H1 (cell line): ENCODE measurements around the gene CFAP54. TPM values are rescaled to one million over a fixed set of nuclear protein-coding genes. Genes with fewer than 3 reads are reported as not detected.
A peak's percentile ranks its signal among the peaks of the same experiment; 100 is the strongest.

Source experiments
- CTCF ChIA-PET: fragments of 300-600 bp; sonication (Branson Sonifier 250); formaldehyde crosslinking; loops from one replicate; lab custom pipeline; 2021; ENCODE audit not compliant: partially characterized antibody; lab: Charles Lee
- POLR2A ChIA-PET: fragments of 300-600 bp; sonication (Branson Sonifier 250); formaldehyde crosslinking; loops from one replicate; lab custom pipeline; 2021; ENCODE audit warnings: inconsistent platforms; ENCODE audit not compliant: partially characterized antibody; lab: Charles Lee
- DNase-seq, 2 experiments: peaks; one replicate each; pipeline versions ENCODE4 v3.0.0 to v3.0.0-alpha.2; 2010 to 2022; ENCODE audit warnings: low spot score in 2 of 2, low read depth in 1 of 2, mixed read lengths in 1 of 2
- FAIRE-seq: peaks from 2 replicates; lab custom pipeline; 2011; peaks lifted over from hg19 to GRCh38; lab: Jason Lieb, UNC
- H2AFZ ChIP-seq: 2 replicates; pipeline ENCODE4 v1.8.1; 2012; ENCODE audit warnings: low read length, inconsistent platforms
- H2AK5ac ChIP-seq: 2 replicates; pipeline ENCODE4 v1.6.1; 2013; ENCODE audit warnings: low read depth, low read length
- H2BK120ac ChIP-seq: replicated peaks from 2 replicates; pipeline ENCODE3; 2013; ENCODE audit warnings: low read depth, low read length, inconsistent platforms
- H2BK12ac ChIP-seq: 2 replicates; pipeline ENCODE4 v1.6.1; 2013; ENCODE audit warnings: low read depth, low read length
- H2BK15ac ChIP-seq: 2 replicates; pipeline ENCODE4 v1.6.1; 2013; ENCODE audit warnings: low read length
- H2BK20ac ChIP-seq: 2 replicates; pipeline ENCODE4 v1.6.1; 2013; ENCODE audit warnings: low read length
- H2BK5ac ChIP-seq: 2 replicates; pipeline ENCODE4 v1.6.1; 2013; ENCODE audit warnings: low read depth, low read length
- H3K14ac ChIP-seq: 2 replicates; pipeline ENCODE4 v1.6.1; 2013; ENCODE audit warnings: inconsistent platforms; ENCODE audit not compliant: insufficient read length
- H3K18ac ChIP-seq: 2 replicates; pipeline ENCODE4 v1.6.1; 2013; ENCODE audit warnings: low read length; ENCODE audit errors: extremely low read depth
- H3K23ac ChIP-seq: 2 replicates; pipeline ENCODE4 v1.6.1; 2013; ENCODE audit warnings: inconsistent platforms; ENCODE audit not compliant: insufficient read length
- H3K23me2 ChIP-seq: 2 replicates; pipeline ENCODE4 v1.6.1; 2013; ENCODE audit warnings: low read depth, low read length
- H3K27ac ChIP-seq: 2 replicates; pipeline ENCODE4 v1.6.1; 2011; ENCODE audit warnings: low read depth, low read length, inconsistent platforms
- H3K27me3 ChIP-seq, 4 experiments: replicated peaks in 1 of 4; 1 replicate in 1 of 4; 2 replicates in 3 of 4; pipeline versions ENCODE4 v1.6.1 to v1.8.1; 2011 to 2013; ENCODE audit warnings: low read length in 3 of 4, mild to moderate bottlenecking in 3 of 4, inconsistent platforms in 2 of 4, mixed read lengths in 2 of 4, moderate library complexity in 1 of 4; ENCODE audit not compliant: control insufficient read depth in 3 of 4, insufficient read depth in 3 of 4; ENCODE audit errors: extremely low read depth in 1 of 4
- H3K36me3 ChIP-seq, 4 experiments: 2 replicates each; pipeline versions ENCODE4 v1.6.1 to v1.8.1; 2011 to 2013; ENCODE audit warnings: mild to moderate bottlenecking in 4 of 4, low read length in 3 of 4, moderate library complexity in 2 of 4, control low read depth in 1 of 4, inconsistent platforms in 1 of 4; ENCODE audit not compliant: insufficient read depth in 4 of 4, control insufficient read depth in 2 of 4
- H3K4ac ChIP-seq: replicated peaks from 2 replicates; pipeline ENCODE3; 2013; ENCODE audit warnings: low read length, low read depth, mixed read lengths, inconsistent platforms; ENCODE audit not compliant: insufficient read length
- H3K4me1 ChIP-seq, 4 experiments: replicated peaks in 1 of 4; 1 replicate in 1 of 4; 2 replicates in 3 of 4; pipeline versions ENCODE4 v1.6.1 to v1.8.1; 2011 to 2013; ENCODE audit warnings: low read length in 3 of 4, inconsistent platforms in 2 of 4, mixed read lengths in 1 of 4; ENCODE audit not compliant: insufficient read depth in 4 of 4, control insufficient read depth in 3 of 4
- H3K4me2 ChIP-seq, 2 experiments: 2 replicates each; pipeline versions ENCODE4 v1.6.1 to v1.8.1; 2011 to 2013; ENCODE audit warnings: low read depth in 2 of 2, low read length in 2 of 2, control low read depth in 1 of 2, inconsistent platforms in 1 of 2, mild to moderate bottlenecking in 1 of 2; ENCODE audit not compliant: insufficient read depth in 1 of 2
- H3K4me3 ChIP-seq, 4 experiments: fragments of 200-600, 300-600 bp in 1 of 4; sonication (generic), shearing (Covaris generic), sonication (Bioruptor Twin) in 1 of 4; 2 replicates each; pipeline versions ENCODE4 v1.5.1 to v1.8.1; 2011 to 2016; ENCODE audit warnings: low read length in 4 of 4, low read depth in 3 of 4, control low read depth in 2 of 4, inconsistent platforms in 2 of 4, mild to moderate bottlenecking in 2 of 4, mixed read lengths in 1 of 4, moderate library complexity in 1 of 4; ENCODE audit not compliant: insufficient read depth in 2 of 4; ENCODE audit errors: extremely low read depth in 1 of 4
- H3K56ac ChIP-seq: replicated peaks from 2 replicates; pipeline ENCODE3; 2013; ENCODE audit warnings: low read depth, mild to moderate bottlenecking, mixed read lengths, low read length, inconsistent platforms; ENCODE audit not compliant: insufficient read length
- H3K79me1 ChIP-seq: 2 replicates; pipeline ENCODE4 v1.6.1; 2013; ENCODE audit warnings: low read depth, low read length, control low read depth
- H3K79me2 ChIP-seq, 2 experiments: 2 replicates each; pipeline versions ENCODE4 v1.6.1 to v1.8.1; 2012 to 2013; ENCODE audit warnings: low read length in 2 of 2, mild to moderate bottlenecking in 2 of 2, inconsistent platforms in 1 of 2; ENCODE audit not compliant: insufficient read depth in 2 of 2, control insufficient read depth in 1 of 2
- H3K9ac ChIP-seq, 4 experiments: replicated peaks in 1 of 4; 1 replicate in 1 of 4; 2 replicates in 3 of 4; pipeline versions ENCODE4 v1.6.1 to v1.8.1; 2011 to 2013; ENCODE audit warnings: low read depth in 3 of 4, low read length in 3 of 4, control low read depth in 2 of 4, mild to moderate bottlenecking in 2 of 4, moderate library complexity in 2 of 4, inconsistent platforms in 1 of 4; ENCODE audit errors: extremely low read depth in 1 of 4
- H3K9me3 ChIP-seq, 2 experiments: 2 replicates each; pipeline versions ENCODE4 v1.6.1 to v1.8.1; 2012 to 2013; ENCODE audit warnings: mild to moderate bottlenecking in 2 of 2, moderate library complexity in 2 of 2, control low read depth in 1 of 2, inconsistent platforms in 1 of 2, low read depth in 1 of 2, low read length in 1 of 2, mixed read lengths in 1 of 2; ENCODE audit not compliant: insufficient read depth in 2 of 2
- H4K20me1 ChIP-seq, 2 experiments: replicated peaks in 1 of 2; 2 replicates each; pipeline versions ENCODE3 to v1.8.1; 2011 to 2013; ENCODE audit warnings: inconsistent platforms in 2 of 2, low read length in 2 of 2, mild to moderate bottlenecking in 1 of 2; ENCODE audit not compliant: insufficient read depth in 2 of 2, control insufficient read depth in 1 of 2
- H4K5ac ChIP-seq: 2 replicates; pipeline ENCODE4 v1.6.1; 2013; ENCODE audit warnings: low read length, low read depth, mixed read lengths, inconsistent platforms; ENCODE audit not compliant: insufficient read length
- H4K8ac ChIP-seq: 2 replicates; pipeline ENCODE4 v1.8.0; 2013; ENCODE audit warnings: mild to moderate bottlenecking, moderate library complexity, low read length, inconsistent platforms; ENCODE audit not compliant: insufficient read depth; ENCODE audit errors: extremely low read depth
- H4K91ac ChIP-seq: replicated peaks from 2 replicates; pipeline ENCODE3; 2013; ENCODE audit warnings: low read length, mixed read lengths, inconsistent platforms; ENCODE audit not compliant: insufficient read length
- KDM4A ChIP-seq: IDR thresholded peaks from one replicate; pipeline ENCODE4 v1.7.1; 2012; ENCODE audit warnings: low read depth, mild to moderate bottlenecking, moderate library complexity, low read length, inconsistent platforms; ENCODE audit not compliant: severe bottlenecking
- MAFK ChIP-seq: IDR thresholded peaks from 2 replicates; pipeline ENCODE4 v1.6.1; 2012; ENCODE audit warnings: low read depth, mild to moderate bottlenecking, improper control_type of control experiment, low read length
- NRF1 ChIP-seq: IDR thresholded peaks from 2 replicates; pipeline ENCODE4 v1.6.1; 2011; ENCODE audit warnings: mild to moderate bottlenecking, low read depth, low read length, improper control_type of control experiment
- SUZ12 ChIP-seq: fragments of 200-600 bp; sonication (generic); IDR thresholded peaks from 2 replicates; pipeline ENCODE4 v1.6.1; 2012; ENCODE audit warnings: mild to moderate bottlenecking, inconsistent platforms, low read length, moderate library complexity, mixed read lengths
- TEAD4 ChIP-seq: IDR thresholded peaks from 2 replicates; pipeline ENCODE4 v1.6.1; 2012; ENCODE audit warnings: low read depth, low read length, inconsistent platforms, mixed read lengths
- WGBS, 2 experiments: shearing (Covaris generic) in 1 of 2; methylation state at CpG; one replicate each; pipeline versions ENCODE4 v1.1.6 to v1.1.7; 2013 to 2015; ENCODE audit warnings: low lambda C conversion rate in 2 of 2, mixed read lengths in 2 of 2, inconsistent platforms in 1 of 2, low coverage in 1 of 2, missing lambda C conversion rate in 1 of 2; ENCODE audit not compliant: insufficient replicate concordance in 2 of 2, insufficient coverage in 1 of 2, insufficient read length in 1 of 2; ENCODE audit errors: extremely low coverage in 1 of 2, missing lambda C conversion rate in 1 of 2; 5-methylcytosine and 5-hydroxymethylcytosine counted together
- polyA plus RNA-seq, 7 experiments: library from polyadenylated mRNA; depleted of rRNA in 3 of 7; stranded (reverse) in 5 of 7; unstranded in 2 of 7; fragments of >200 nt in 5 of 7; fragments of 200-250 nt in 2 of 7; gene quantifications; 1 replicate in 5 of 7; 2 replicates in 1 of 7; 4 replicates in 1 of 7; pipeline versions ENCODE4 v1.2.1 to v1.2.3, GENCODE V29; 2011 to 2013; ENCODE audit warnings: missing spikeins in 2 of 7, mixed read lengths in 2 of 7
- total RNA-seq: library from RNA; stranded (reverse); fragmentation: NEBNext Ultra II Directional; extraction: Animal tissue kit (Norgen Biotek cat#: 25700); gene quantifications from 2 replicates; pipeline ENCODE4 v1.2.1, GENCODE V29; 2021

CFAP54 gene
- total and polyA plus RNA-seq, 2 of the 8 experiments (the other 6 are each of a cell fraction or from before 2014, with no cell fraction given) = 0.17 to 0.33 TPM

- no peak overlapping the region for H3K4me2 ChIP-seq
- H3K79me1 ChIP-seq = no peaks in the 10 kb centered on the region
- no peak overlapping the region for H2BK120ac ChIP-seq
- H4K20me1 ChIP-seq = no peaks in the 10 kb centered on the region
- H3K9me3 ChIP-seq = no peaks in the 10 kb centered on the region
- no peak overlapping the region for H3K56ac ChIP-seq
- DNase-seq (no peak), FAIRE-seq (no peak)
- no peak overlapping the region for H4K8ac ChIP-seq
- H2BK5ac ChIP-seq = no peak overlapping the region
- H3K79me2 ChIP-seq = no peaks in the 10 kb centered on the region
- 0 out of 2 replicates have a peak overlapping the region, but pooled peaks have one; percentile 58 for H2AFZ ChIP-seq
- no peak for TF ChIP-seq SUZ12
- TF ChIP-seq NRF1 = no peak
- TF ChIP-seq TEAD4 = no peak
- no peak for TF ChIP-seq MAFK
- no peak for TF ChIP-seq KDM4A
- ChIA-PET POLR2A (no interaction called here), CTCF (no interaction called here)
- no peak overlapping the region for H3K27ac ChIP-seq
- H3K4ac ChIP-seq = no peak overlapping the region
- no peaks in the 10 kb centered on the region for H3K27me3 ChIP-seq
- H3K4me3 ChIP-seq = no peak overlapping the region
- H3K18ac ChIP-seq = no peak overlapping the region
- no peak overlapping the region for H4K91ac ChIP-seq
- H3K23me2 ChIP-seq = no peaks in the 10 kb centered on the region
- H2AK5ac ChIP-seq = no peak overlapping the region
- H3K36me3 ChIP-seq = no peaks in the 10 kb centered on the region
- H2BK20ac ChIP-seq = no peak overlapping the region
- no peak overlapping the region for H4K5ac ChIP-seq
- peaks cover 0 to 6% (median 0%) of the 10 kb centered on the region in 4 experiments; a peak in 2 of 7 replicates for H3K4me1 ChIP-seq
- H3K9ac ChIP-seq = no peak overlapping the region
- H3K14ac ChIP-seq = no peak overlapping the region
- no peak overlapping the region for H2BK15ac ChIP-seq
- H3K23ac ChIP-seq = no peak overlapping the region
- 96% methylated on average over 4 of the region's 4 CpGs; no CpG with 5 or more reads in 1 of the 2 experiments for WGBS, 2 experiments
- H2BK12ac ChIP-seq = no peak overlapping the region
Measured at GRCh38 chr12:96864335-96864734, 375.0 kb downstream of the CFAP54 start.
